GM12878 (cell line): Measurements from ENCODE around the gene CRKL. TPM values are rescaled to one million over a fixed set of nuclear protein-coding genes. Genes with fewer than 3 reads are reported as not detected.

Experiments used
- ATAC-seq: fragments of 200-7000 bp; cut with Tn5 transposase; 3 replicates; pipeline ENCODE4 v1.9.1; 2020; ENCODE audit warnings: mild to moderate bottlenecking, moderate library complexity
- BruUV-seq: library from RNA; stranded (reverse); fragments of 400-500 nt; replicated peaks from 2 replicates; lab custom pipeline; 2021; lab: Mats Ljungman, UMichigan
- CTCF ChIA-PET: fragments of 300-600 bp; sonication (Branson Sonifier 250); formaldehyde crosslinking; extraction: SDS; loops from one replicate; lab custom pipeline; 2021; ENCODE audit warnings: inconsistent platforms; lab: Yijun Ruan, JAX
- POLR2A ChIA-PET: fragments of 350-600 bp; formaldehyde crosslinking; extraction: SDS; loops from one replicate; lab custom pipeline; 2021; ENCODE audit warnings: inconsistent platforms; lab: Charles Lee
- RAD21 ChIA-PET: fragments of 300-600 bp; sonication (Branson Sonifier 250); formaldehyde crosslinking; loops from one replicate; lab custom pipeline; 2023; ENCODE audit warnings: antibody characterized with exemption; ENCODE audit not compliant: unreplicated experiment; lab: Charles Lee
- SMC1A ChIA-PET: fragments of 300-600 bp; sonication (Branson Sonifier 250); formaldehyde crosslinking; loops from one replicate; lab custom pipeline; 2023; ENCODE audit not compliant: unreplicated experiment, uncharacterized antibody; lab: Charles Lee
- DNase-seq: peaks from one replicate; pipeline ENCODE4 v3.0.0-alpha.2; 2011; ENCODE audit warnings: low read depth, low spot score
- FAIRE-seq: peaks from 3 replicates; lab custom pipeline; 2011; peaks lifted over from hg19 to GRCh38; lab: Jason Lieb, UNC
- H2AFZ ChIP-seq: 2 replicates; pipeline ENCODE4 v1.6.0; 2011; ENCODE audit warnings: low read depth, low read length, control low read depth; ENCODE audit not compliant: control insufficient read depth
- H3K27ac ChIP-seq: 2 replicates; pipeline ENCODE4 v1.5.1; 2011; ENCODE audit warnings: control low read depth; ENCODE audit not compliant: control insufficient read depth, insufficient read depth
- H3K27me3 ChIP-seq, 2 experiments: replicated peaks in 1 of 2; 2 replicates each; pipeline versions ENCODE4 v1.6.0 to v1.6.1; 2011; ENCODE audit warnings: low read length in 1 of 2; ENCODE audit not compliant: control insufficient read depth in 2 of 2, insufficient read depth in 2 of 2
- H3K36me3 ChIP-seq, 2 experiments: 2 replicates each; pipeline ENCODE4 v1.5.1; 2011; ENCODE audit warnings: low read length in 1 of 2; ENCODE audit not compliant: control insufficient read depth in 2 of 2, insufficient read depth in 2 of 2
- H3K4me1 ChIP-seq: 2 replicates; pipeline ENCODE4 v1.6.1; 2011; ENCODE audit warnings: mild to moderate bottlenecking, low read length, moderate library complexity, mixed read lengths; ENCODE audit not compliant: control insufficient read depth, insufficient read depth
- H3K4me2 ChIP-seq: 2 replicates; pipeline ENCODE4 v1.6.0; 2011; ENCODE audit warnings: control low read depth; ENCODE audit not compliant: control insufficient read depth, insufficient read depth
- H3K4me3 ChIP-seq: fragments of 200-600 bp; sonication (generic); 2 replicates; pipeline ENCODE4 v1.5.1; 2016
- H3K79me2 ChIP-seq: 2 replicates; pipeline ENCODE4 v1.6.0; 2011; ENCODE audit warnings: low read length; ENCODE audit not compliant: control insufficient read depth, insufficient read depth
- H3K9ac ChIP-seq: 2 replicates; pipeline ENCODE4 v1.8.0; 2011; ENCODE audit warnings: low read length, control low read depth, mixed read lengths; ENCODE audit not compliant: control insufficient read depth, insufficient read depth
- H3K9me3 ChIP-seq: replicated peaks from 3 replicates; pipeline ENCODE4 v1.5.1; 2011; ENCODE audit warnings: mild to moderate bottlenecking, low read length; ENCODE audit not compliant: control insufficient read depth, insufficient read depth
- H4K20me1 ChIP-seq: 2 replicates; pipeline ENCODE4 v1.6.0; 2011; ENCODE audit not compliant: control insufficient read depth, insufficient read depth
- BMI1 ChIP-seq: fragments of 450-650 bp; IDR thresholded peaks from 2 replicates; pipeline ENCODE4 v1.6.1; 2016; ENCODE audit warnings: mild to moderate bottlenecking, moderate library complexity, borderline replicate concordance
- CHD1 ChIP-seq: IDR thresholded peaks from 2 replicates; pipeline ENCODE4 v1.6.1; 2012; ENCODE audit warnings: low read depth, low read length, improper control_type of control experiment
- E4F1 ChIP-seq: fragments of 450-650 bp; IDR thresholded peaks from 2 replicates; pipeline ENCODE4 v1.6.1; 2018; ENCODE audit warnings: borderline replicate concordance, mild to moderate bottlenecking; ENCODE audit not compliant: partially characterized antibody
- EGR1 ChIP-seq, 2 experiments: IDR thresholded peaks; 1 replicate in 1 of 2; 2 replicates in 1 of 2; pipeline ENCODE4 v1.6.1; 2011 to 2012; ENCODE audit warnings: low read depth in 2 of 2, low read length in 2 of 2, borderline replicate concordance in 1 of 2, mild to moderate bottlenecking in 1 of 2, moderate library complexity in 1 of 2
- IRF3 ChIP-seq: fragments of 450-650 bp; IDR thresholded peaks from 2 replicates; pipeline ENCODE4 v1.6.1; 2014; ENCODE audit warnings: mild to moderate bottlenecking
- MLLT1 ChIP-seq: fragments of 450-650 bp; IDR thresholded peaks from 2 replicates; pipeline ENCODE4 v1.6.1; 2016; ENCODE audit warnings: mild to moderate bottlenecking
- NKRF ChIP-seq: fragments of 450-650 bp; conservative IDR thresholded peaks from 2 replicates; pipeline ENCODE4 v1.6.1; 2017; ENCODE audit warnings: mild to moderate bottlenecking, moderate library complexity
- PAX8 ChIP-seq: fragments of 450-650 bp; IDR thresholded peaks from 2 replicates; pipeline ENCODE4 v1.6.1; 2017; ENCODE audit warnings: mild to moderate bottlenecking, moderate library complexity
- SIN3A ChIP-seq: IDR thresholded peaks from 2 replicates; pipeline ENCODE4 v1.6.1; 2012; ENCODE audit warnings: low read depth, low read length, improper control_type of control experiment
- SIX5 ChIP-seq: IDR thresholded peaks from 2 replicates; pipeline ENCODE4 v1.6.1; 2011; ENCODE audit warnings: mild to moderate bottlenecking, low read depth, low read length, moderate library complexity; ENCODE audit not compliant: severe bottlenecking
- SPI1 ChIP-seq: IDR thresholded peaks from 2 replicates; pipeline ENCODE4 v1.6.1; 2011; ENCODE audit warnings: low read depth, mild to moderate bottlenecking, low read length, moderate library complexity, borderline replicate concordance; ENCODE audit not compliant: insufficient read depth
- SREBF1 ChIP-seq: IDR thresholded peaks from 2 replicates; pipeline ENCODE4 v1.6.1; 2012; ENCODE audit warnings: mild to moderate bottlenecking, low read length
- TARDBP ChIP-seq: IDR thresholded peaks from 2 replicates; pipeline ENCODE4 v1.6.1; 2016; ENCODE audit warnings: borderline replicate concordance
- WGBS: methylation state at CpG from one replicate; pipeline ENCODE4 v1.1.6; 2016; ENCODE audit warnings: low lambda C conversion rate; ENCODE audit not compliant: insufficient replicate concordance, insufficient coverage; ENCODE audit errors: missing lambda C conversion rate; 5-methylcytosine and 5-hydroxymethylcytosine counted together
- in situ Hi-C: fragments of 300-500 bp; cut with MboI; formaldehyde crosslinking; loops from 9 replicates; pipeline ENCODE4 v1.14.3; 2018; ENCODE audit warnings: mixed read lengths
- intact Hi-C: fragments of 100-400 bp; cut with micrococcal nuclease; formaldehyde crosslinking; loops from one replicate; pipeline ENCODE4 v1.14.2; 2022; ENCODE audit not compliant: unreplicated experiment
- polyA plus RNA-seq, 11 experiments: library from polyadenylated mRNA; depleted of rRNA in 4 of 11; unstranded in 6 of 11; stranded (reverse) in 5 of 11; fragments of >200 nt; fragmentation: Nextera tagmentation in 4 of 11; fragmentation: Illumina TruSeq in 1 of 11; extraction: Ambion mirVana in 4 of 11; extraction: Trizol in 1 of 11; gene quantifications; 1 replicate in 1 of 11; 2 replicates in 10 of 11; pipeline versions ENCODE4 v1.2.1 to v1.2.3, GENCODE V29; 2011 to 2016; ENCODE audit warnings: inconsistent platforms in 2 of 11, missing spikeins in 2 of 11, low read depth in 1 of 11
- total RNA-seq, 4 experiments: library from RNA; depleted of rRNA in 3 of 4; stranded (reverse); fragments of >200 nt in 3 of 4; fragmentation: Illumina TruSeq in 1 of 4; extraction: Trizol in 1 of 4; gene quantifications; 2 replicates each; pipeline versions ENCODE4 v1.2.1 to v1.2.3, GENCODE V29; 2013 to 2021

CRKL gene
- total and polyA plus RNA-seq, 10 of the 15 experiments (the other 5 are each of a cell fraction or from before 2014, with no cell fraction given), result 12.6 to 61.2 (median 32.7) TPM

GRCh38 chr22:20931126-20931654 lies 14.0 kb downstream of the CRKL start (continued):
- TF ChIP-seq NKRF, result no peak
- TF ChIP-seq CHD1, result no peak
- no peak for TF ChIP-seq BMI1
- no peak for TF ChIP-seq IRF3

- DNase-seq, result no peak
- H3K36me3 ChIP-seq, result peaks cover 14 to 30% of the 10 kb centered on the region in 2 experiments
- H3K79me2 ChIP-seq, result peaks cover 77% of the 10 kb centered on the region
- H4K20me1 ChIP-seq, result peaks cover 8% of the 10 kb centered on the region; the same call in 1 of the 2 replicates
- H3K9ac ChIP-seq, result no peak overlapping the region
- H3K4me3 ChIP-seq, result no peak overlapping the region
- ChIA-PET SMC1A (no interaction called here), POLR2A (interaction anchor here (0.6 kb wide), 2 partner anchors 21 to 63 kb away, joined by 3 to 7 read pairs; no protein-coding TSS in a partner anchor), CTCF (interaction anchor here (0.6 kb wide), 1 partner anchor 19 kb away, joined by 3 read pairs; no protein-coding TSS in a partner anchor)
- in situ Hi-C loops, result no loop called here
- H3K27ac ChIP-seq, result no peak overlapping the region
- no peaks in the 10 kb centered on the region for H3K27me3 ChIP-seq
- no peak for FAIRE-seq
- 83% methylated on average over 7 of the region's 7 CpGs for WGBS
- no peak overlapping the region for H3K4me2 ChIP-seq
- intact Hi-C loops, result no loop called here
- H3K9me3 ChIP-seq, result no peaks in the 10 kb centered on the region
- TF ChIP-seq SPI1, result no peak
- TF ChIP-seq EGR1 (IDR thresholded peaks at IDR 0.05; ENCODE audit: borderline replicate concordance in 1 of 2, low read depth in 2 of 2, low read length in 2 of 2), result no peak
- TF ChIP-seq E4F1, result no peak
- TF ChIP-seq SREBF1, result no peak
- TF ChIP-seq PAX8, result no peak
- TF ChIP-seq MLLT1, result no peak
- TF ChIP-seq SIX5, result no peak
- no peak for TF ChIP-seq TARDBP
- no peak for TF ChIP-seq SIN3A
- TF ChIP-seq, all 136 proteins: peak for 0
- no peak for ATAC-seq
- BruUV-seq, result no TSS peak
- H3K4me1 ChIP-seq, result no peaks in the 10 kb centered on the region
- H2AFZ ChIP-seq, result no peak overlapping the region
- RAD21 ChIA-PET, result no interaction called here
Observed at GRCh38 chr22:20933910-20934309, 16.7 kb downstream of the CRKL start.
